ENCODE data around the gene LINC01488. TPM values are rescaled to one million over a fixed set of nuclear protein-coding genes. Genes with fewer than 3 reads are reported as not detected.

LINC01488 gene
- total and polyA plus RNA-seq, 7 donors = 0.36 TPM; not detected in 6

DNA sequence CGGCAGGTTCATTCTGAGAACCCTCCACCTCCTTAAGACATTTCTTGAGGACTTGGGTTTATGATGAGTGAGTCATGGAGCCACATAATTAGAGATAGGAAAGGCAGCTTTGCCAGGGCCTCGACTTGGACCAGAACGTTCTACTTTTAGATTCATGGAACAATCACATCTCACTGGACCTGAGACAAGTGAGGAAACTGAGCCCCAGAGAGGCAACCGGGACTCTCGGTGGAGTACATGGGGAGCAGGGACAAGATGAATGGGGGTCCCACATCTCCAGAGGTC is 59.5 kb downstream of the LINC01488 start:
- Histone ChIP-seq H3K9me3 (no peaks in the 10 kb centered on the region), H3K27ac (no peak overlapping the region), H3K4me1 (no peaks in the 10 kb centered on the region), H3K27me3 (no peaks in the 10 kb centered on the region), H3K4me3 (no peak overlapping the region), H3K36me3 (no peaks in the 10 kb centered on the region)
- 81 to 90% methylated on average over 5 of the region's 5 CpGs for WGBS, 2 donors
- TF ChIP-seq POLR2A (IDR thresholded peaks at IDR 0.05) (no peak), POLR2AphosphoS5 (IDR thresholded peaks at IDR 0.05) (no peak), EP300 (IDR thresholded peaks at IDR 0.05) (no peak)
- TF ChIP-seq, protein P1, sequence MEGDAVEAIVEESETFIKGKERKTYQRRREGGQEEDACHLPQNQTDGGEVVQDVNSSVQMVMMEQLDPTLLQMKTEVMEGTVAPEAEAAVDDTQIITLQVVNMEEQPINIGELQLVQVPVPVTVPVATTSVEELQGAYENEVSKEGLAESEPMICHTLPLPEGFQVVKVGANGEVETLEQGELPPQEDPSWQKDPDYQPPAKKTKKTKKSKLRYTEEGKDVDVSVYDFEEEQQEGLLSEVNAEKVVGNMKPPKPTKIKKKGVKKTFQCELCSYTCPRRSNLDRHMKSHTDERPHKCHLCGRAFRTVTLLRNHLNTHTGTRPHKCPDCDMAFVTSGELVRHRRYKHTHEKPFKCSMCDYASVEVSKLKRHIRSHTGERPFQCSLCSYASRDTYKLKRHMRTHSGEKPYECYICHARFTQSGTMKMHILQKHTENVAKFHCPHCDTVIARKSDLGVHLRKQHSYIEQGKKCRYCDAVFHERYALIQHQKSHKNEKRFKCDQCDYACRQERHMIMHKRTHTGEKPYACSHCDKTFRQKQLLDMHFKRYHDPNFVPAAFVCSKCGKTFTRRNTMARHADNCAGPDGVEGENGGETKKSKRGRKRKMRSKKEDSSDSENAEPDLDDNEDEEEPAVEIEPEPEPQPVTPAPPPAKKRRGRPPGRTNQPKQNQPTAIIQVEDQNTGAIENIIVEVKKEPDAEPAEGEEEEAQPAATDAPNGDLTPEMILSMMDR (IDR thresholded peaks at IDR 0.05) = no peak
- intact Hi-C loops (cut with DNase I) = no loop called here
- peak; percentile 45 for DNase-seq

DNA sequence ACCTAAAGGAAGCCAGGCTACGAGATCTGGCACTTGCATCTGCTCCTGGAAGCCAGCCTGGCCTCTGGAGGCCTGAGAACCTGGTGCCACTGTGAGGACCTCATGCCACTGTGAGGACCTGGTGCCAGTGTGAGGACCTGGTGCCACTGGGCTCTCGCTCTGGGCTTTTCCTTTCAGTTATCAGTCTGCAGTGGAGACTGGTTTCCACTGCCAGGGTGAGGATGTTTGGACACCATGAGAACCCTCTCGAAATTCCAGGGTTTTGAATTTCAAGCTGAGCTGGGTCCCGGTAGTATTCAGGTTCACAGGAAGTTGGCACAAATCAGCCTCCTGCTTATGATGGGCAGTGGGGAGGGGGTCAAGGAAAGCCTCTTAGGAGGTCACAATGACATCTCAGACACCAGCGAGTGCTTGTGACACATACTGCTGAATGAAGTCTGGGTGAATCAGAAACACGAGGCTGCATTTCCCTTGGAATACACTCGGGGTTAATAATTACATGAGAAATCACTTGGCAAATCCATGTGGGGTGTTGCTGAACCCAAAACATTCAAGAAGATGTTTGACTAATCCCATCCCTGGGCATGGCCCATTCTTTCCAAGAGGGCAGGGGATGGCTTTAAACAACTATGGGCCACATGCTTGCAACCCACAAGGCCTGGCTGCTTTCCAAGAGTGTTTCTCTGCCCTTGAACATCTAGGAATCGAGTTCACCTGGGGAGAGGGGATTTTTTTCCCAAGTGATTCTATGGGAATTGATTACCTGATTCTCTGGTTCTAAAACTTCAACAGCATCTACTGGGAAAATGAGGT is 60.2 kb downstream of the LINC01488 start:
- no peaks in the 10 kb centered on the region for H3K27me3 ChIP-seq
- no peak overlapping the region for H3K4me3 ChIP-seq
- H3K9me3 ChIP-seq = no peaks in the 10 kb centered on the region
- WGBS, 2 donors = 74 to 80% methylated on average over 8 of the region's 8 CpGs
- H3K4me1 ChIP-seq = no peaks in the 10 kb centered on the region
- no peaks in the 10 kb centered on the region for H3K36me3 ChIP-seq
- H3K27ac ChIP-seq = no peak overlapping the region
- DNase-seq = peak; percentile 47
- intact Hi-C loops (cut with DNase I) = no loop called here
- TF ChIP-seq EP300 (IDR thresholded peaks at IDR 0.05) = no peak
- no peak for TF ChIP-seq POLR2AphosphoS5 (IDR thresholded peaks at IDR 0.05)
- TF ChIP-seq, protein P1 (IDR thresholded peaks at IDR 0.05) = no peak
- TF ChIP-seq POLR2A (IDR thresholded peaks at IDR 0.05) = no peak

DNA sequence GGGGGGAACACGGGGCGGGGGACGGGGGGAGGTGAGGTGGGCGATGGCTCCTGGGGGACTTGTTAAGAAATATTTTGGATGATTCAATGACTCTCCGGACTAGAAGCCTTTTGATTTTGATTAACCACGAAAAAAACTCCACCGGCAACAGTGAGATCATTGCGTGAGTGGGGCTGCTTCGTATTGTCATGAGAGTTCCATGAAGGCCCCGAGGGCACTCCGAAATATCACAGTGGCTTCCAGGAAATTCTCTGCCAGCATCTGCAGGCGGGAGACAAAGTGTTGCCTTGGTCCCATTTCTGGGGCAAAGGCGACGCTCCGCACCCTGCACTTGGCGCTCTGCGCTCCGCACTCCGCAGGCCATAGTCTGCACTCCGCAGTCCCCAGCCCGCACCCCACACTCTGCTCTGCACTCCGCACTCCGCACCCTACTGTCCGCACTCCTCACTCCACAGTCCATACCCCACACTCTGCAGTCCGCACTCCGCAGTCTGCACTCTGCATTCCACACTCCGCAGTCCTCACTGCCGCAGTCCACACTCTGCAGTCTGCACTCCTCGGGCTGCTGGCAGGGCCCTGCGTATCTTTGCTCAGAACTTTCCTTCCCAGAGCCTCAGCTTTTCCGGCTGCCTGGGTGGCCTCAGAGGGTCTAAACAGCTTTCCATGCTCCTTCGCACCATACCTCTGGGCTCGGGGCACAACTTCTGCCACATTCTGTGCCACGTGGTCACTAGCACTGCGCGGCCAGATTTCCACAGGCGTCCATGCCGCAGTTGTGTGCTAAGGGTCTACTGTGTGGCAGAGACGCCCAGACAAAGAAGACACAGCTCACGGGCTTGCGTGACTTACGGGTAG is 61.1 kb downstream of the LINC01488 start:
- Histone ChIP-seq H3K9me3 (no peaks in the 10 kb centered on the region), H3K36me3 (no peaks in the 10 kb centered on the region), H3K27me3 (no peaks in the 10 kb centered on the region), H3K4me3 (no peak overlapping the region), H3K27ac (no peak overlapping the region), H3K4me1 (no peaks in the 10 kb centered on the region)
- 94 to 95% methylated on average over 42 of the region's 42 CpGs for WGBS, 2 donors
- peak; percentile 43 for DNase-seq
- no peak for TF ChIP-seq POLR2AphosphoS5 (IDR thresholded peaks at IDR 0.05)
- TF ChIP-seq, protein P1 (IDR thresholded peaks at IDR 0.05) = no peak
- no peak for TF ChIP-seq POLR2A (IDR thresholded peaks at IDR 0.05)
- TF ChIP-seq EP300 (IDR thresholded peaks at IDR 0.05) = no peak
- intact Hi-C loops (cut with DNase I) = no loop called here

Other genes starting within 250 kb of the LINC01488 start
- gene MYEOV, start 187.5 kb upstream of the LINC01488 start, total RNA-seq = not detected
- 10 to 100 TPM in 2 of 3 donors, 1 to 10 TPM in 1; 1.2 to 11.1 (median 10.1) TPM for gene MYEOV, start 187.5 kb upstream of the LINC01488 start, polyA plus RNA-seq
- 10 to 100 TPM in 3 of 4 donors, 1 to 10 TPM in 1; 7.7 to 56.8 (median 31.1) TPM for gene CCND1, start 159.5 kb downstream of the LINC01488 start, total RNA-seq
- 10 to 100 TPM; 12.0 to 18.8 (median 14.8) TPM for gene CCND1, start 159.5 kb downstream of the LINC01488 start, polyA plus RNA-seq
- gene LTO1, start 193.7 kb downstream of the LINC01488 start, total RNA-seq = 10 to 100 TPM; 19.3 to 42.9 (median 21.0) TPM
- 10 to 100 TPM; 12.0 to 25.7 (median 16.2) TPM for gene LTO1, start 193.7 kb downstream of the LINC01488 start, polyA plus RNA-seq
- gene FGF19, start 222.4 kb downstream of the LINC01488 start, total RNA-seq = not detected
- not detected for gene FGF19, start 222.4 kb downstream of the LINC01488 start, polyA plus RNA-seq

All from sigmoid colon (tissue), 7 donors.